Eye (tissue), 1 donor: Measurements from ENCODE around the gene CLPTM1L.
"Not testable (repeated sequence)": the region's sequence is repeated elsewhere in the genome, so short reads cannot be mapped to it uniquely, and the experiment has no call there.

Source experiments
- DNase-seq: peaks from one replicate; pipeline ENCODE4 v3.0.0-alpha.2; 2015

The CLPTM1L gene

DNA sequence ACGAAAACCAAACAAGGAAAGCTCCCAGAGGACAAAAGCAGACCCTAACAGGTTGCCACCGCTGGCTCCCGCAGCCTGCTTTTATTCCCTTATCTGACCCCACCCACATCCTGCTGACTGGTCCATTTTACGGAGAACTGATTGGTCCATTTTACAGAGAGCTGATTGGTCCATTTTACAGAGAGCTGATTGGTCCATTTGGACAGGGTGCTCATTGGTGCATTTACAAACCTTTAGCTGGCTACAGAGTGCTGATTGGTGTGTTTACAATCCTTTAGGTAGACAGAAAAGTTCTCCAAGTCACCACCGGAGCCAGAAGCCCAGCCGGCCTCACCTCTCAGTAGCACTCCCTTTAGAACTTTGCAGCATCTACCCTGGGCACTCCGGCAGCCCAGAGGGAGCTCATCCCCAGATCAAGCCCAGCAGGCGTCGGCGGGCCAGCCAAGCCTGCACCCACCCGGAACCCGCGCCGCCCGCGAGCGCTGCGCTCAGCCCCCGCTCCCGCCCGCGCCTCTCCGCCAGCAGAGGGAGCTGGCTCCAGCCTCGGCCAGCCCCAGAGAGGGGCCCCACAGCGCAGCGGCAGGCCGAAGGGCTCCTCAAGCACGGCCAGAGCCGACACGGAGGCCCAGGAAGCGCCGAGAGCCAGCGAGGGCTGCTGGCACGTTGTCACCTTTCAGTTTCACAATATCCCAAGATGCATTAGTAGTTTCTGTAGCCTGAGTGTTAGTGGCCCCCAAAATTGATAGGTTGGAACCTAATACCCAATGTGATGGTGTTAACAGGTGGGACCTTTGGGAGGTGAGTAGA is 35.3 kb upstream of the CLPTM1L start:
- peak; percentile 53 for DNase-seq

DNA sequence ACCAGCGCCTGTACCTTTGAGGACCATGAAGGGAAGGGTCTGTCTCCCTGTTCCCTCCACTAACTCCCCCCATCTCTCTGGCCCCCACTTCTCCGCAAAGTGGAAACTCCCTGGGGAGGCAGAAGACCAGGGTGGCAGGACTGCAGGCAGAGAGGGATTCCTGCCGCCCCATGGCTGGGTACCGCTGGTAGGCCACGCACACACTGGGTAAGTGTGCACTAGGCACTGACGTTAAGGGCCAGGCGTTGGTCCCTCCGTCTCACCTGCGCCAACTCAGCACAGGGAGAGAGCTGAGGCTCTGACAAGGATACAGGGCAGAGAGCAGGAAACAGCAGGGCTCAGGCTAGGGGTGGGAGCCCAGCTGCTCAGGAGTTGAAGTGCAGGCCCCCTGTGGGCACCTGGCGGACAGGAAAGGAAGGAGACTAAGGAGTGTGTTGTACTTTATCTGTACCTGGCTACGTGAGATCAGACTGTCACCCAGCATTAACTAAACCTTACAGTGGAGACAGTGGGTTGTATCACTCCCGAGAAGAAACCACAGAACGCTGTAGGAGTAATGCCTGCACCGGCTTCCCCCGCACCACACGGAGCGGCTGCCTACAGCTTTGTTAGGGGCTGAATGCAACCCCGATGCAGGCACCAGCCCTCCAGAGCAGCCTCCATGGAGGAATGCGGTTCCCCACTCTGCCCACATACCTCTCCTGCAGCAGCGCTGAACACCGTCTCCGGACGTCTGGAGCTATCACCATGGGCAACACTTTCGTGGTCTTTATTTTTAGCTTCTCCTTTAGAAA is 34.2 kb upstream of the CLPTM1L start:
- no peak for DNase-seq

DNA sequence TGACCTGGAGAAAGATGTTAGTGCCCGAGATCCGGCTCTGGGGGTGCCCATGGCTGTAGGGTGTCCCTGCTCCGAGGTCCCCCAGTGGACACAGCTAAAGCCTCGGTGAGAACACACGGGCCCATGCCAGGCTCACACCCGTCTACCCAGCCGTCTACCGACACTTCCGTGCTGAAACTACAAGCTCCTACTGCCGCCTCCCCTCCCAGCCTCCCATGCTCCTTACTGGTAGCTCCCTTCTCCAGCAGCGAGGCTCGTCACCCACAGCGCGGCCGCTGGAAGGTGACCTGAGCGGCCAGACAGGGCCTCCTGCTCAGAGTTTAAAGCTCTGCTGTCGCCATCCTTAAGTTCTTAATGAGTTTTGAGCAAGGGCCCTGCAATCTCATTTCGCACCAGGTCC is 33.2 kb upstream of the CLPTM1L start:
- DNase-seq = no peak

DNA sequence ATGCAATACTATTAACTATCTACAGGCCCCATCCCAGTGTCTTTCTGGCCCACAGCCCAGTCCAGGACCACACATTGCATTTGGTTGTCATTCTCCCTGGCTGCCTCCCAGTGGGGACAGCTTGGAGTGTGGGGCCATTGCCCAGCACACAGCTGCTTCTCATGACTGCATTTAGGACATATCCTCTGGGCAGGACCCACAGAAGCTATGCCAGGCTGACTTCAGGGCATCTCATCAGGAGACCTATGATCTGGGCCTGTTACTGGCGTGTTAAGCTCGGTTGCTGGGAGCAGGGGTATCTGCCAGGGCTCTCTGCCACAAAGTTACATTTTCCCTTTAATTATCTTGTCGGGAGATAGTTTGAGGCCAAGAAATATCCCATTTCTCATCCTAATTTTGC is 32.1 kb upstream of the CLPTM1L start:
- DNase-seq = no peak

DNA sequence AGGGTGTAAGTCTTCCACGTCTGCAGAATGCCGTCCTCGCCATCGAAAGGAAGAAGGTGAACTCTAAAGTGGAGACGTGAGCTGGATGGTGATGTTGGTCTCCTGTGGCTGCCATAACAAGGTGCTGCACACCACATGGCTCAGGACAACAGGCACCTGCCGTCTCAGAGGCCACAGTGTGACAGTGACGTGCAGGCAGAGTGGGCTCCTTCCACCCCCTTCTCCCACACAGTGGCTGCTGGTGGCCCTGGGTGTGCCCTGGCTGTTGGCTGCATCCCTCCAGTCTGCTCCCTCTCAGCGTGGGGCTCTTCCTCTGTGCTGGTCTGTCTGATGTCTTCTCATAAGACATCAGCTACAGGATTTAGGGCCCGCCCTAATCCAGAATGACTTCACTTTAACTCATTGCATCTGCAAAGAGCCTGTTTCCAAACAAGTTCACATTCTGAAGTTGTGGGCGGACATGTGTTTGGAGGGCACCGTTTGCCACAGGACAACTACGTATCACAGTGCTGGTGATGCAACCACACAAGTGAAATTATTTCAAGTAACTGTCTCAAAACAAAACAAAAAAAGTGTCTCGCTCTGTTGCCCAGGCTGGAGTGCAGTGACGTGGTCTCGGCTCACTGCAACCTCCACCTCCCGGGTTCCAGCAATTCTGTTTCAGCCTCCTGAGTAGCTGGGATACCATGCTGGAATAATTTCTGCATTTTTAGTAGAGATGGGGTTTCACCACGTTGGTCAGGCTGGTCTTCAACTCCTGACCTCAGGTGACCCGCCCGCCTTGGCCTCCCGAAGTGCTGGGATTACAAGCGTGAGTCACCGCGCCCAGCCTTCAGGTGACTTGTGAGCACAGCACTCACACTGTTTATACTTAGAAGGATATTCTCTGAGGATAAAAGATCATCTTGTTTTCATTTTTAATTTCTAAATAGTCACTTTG is 31.2 kb upstream of the CLPTM1L start:
- DNase-seq = no peak

DNA sequence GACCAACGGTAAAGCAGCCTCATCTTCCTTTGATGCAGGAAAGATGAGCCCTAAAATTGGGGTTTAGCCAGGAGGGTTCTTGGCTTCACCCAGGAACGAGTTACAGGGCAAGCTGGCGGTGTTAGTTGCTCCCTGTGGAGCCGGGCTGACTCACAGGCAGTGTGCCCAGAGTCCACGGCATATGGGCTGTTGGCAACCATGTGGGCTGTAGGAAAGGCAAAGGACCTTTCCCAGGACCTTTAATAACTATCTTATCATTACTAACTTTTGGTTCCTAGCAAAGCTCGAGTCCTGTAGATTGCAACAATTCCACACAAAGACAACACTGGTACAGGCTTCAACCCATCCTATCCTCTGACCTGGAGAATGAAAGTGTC is 29.8 kb upstream of the CLPTM1L start:
- no peak for DNase-seq

DNA sequence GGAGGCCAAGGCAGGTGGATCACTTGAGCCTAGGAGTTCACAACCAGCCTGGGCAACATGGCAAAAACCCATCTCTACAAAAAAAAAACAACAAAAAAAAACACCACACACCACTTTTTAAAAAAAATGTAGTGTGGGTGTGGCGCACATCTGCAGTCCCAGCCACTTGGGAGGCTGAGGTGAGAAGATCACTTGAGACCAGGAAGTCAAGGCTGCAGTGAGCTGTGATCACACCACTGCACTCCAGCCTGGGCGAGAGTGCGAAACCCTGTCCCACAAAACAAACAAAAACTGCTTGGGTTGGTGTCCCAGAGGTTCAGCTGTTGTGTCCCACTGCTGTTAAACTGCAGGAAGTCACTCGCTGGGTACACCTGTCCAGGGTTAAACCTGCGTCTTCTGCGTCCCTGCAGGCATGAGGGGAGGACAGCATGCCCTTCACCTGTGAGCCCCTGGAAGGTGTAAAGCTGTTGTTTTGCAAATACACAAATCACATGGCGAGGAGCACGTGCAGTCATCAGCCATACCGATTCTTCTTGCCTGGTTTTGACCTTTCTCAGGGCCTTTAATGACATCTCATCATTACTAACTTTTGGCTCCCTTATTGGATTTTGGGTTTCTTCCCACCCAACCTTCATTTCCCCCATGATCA is 29.3 kb upstream of the CLPTM1L start:
- no peak for DNase-seq

DNA sequence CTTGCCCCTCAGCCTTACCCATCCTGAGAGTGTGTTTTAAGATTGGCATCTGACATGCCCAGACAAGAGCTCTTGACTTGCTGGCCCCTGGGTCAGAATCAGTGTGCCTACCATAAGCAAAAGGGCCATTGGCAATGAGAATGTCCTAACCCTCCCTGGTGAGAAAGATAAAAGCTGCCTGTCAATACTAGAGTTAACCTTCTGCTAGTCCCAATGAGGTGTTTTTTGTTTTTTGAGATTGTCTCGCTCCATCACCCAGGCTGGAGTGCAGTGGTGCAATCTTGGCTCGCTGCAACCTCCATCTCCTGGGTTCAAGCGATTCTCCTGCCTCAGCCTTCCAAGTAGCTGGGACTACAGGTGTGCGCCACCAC is 27.1 kb upstream of the CLPTM1L start:
- DNase-seq = not testable (repeated sequence)

DNA sequence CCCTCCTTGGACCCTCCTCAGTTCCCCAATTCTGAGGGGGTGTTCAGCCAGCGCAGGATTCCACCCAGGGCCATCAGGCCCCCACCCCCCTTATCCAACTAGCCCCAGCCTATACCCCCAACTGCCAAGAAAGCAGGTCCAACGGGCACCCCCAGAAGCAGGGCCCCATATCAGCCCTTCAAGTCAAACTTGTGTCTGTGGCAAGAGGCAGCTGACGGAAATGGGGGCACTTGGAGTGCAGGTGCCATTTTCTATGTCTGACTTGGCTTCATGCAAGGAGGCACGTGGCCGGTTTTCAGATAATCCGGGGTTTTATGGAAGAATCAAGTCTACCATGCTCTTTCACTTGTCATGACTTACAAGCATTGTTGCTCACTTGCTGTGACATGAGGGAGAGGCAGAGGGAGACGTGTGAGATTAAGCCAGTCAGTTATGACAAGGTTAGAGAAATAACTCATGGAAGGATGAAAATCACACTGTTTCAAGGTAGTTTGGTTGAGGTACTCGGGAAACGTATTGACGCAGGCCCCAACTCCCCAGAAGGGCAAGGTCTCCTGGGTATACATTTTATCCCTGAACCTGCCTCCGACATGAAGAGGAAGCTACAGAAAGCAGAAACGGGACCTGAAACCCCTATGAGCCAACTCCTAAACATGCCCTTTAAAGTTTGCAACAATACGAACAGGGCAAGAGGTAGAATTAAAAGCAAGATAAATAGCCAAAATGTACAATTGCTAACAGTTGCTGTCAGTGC is 26.5 kb upstream of the CLPTM1L start:
- DNase-seq = no peak

DNA sequence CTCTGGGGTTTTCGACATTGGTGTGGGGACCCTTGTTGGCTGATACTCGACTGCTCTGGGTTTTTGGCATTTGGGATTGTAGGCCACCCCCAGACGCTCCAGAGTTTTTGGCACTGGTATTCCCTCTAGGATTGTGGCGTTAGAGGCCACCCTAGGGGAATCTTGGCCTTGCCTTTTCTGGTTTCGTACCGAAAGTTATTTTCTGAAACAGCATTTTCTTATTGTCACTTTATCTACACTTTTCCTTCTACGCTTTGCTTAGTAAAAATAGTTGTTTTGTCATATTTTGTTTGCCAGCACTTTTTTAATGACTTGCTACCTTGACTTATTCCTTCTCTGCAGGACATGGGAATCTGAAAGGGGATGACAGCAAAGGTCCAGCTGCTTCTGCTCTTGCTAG is 25.1 kb upstream of the CLPTM1L start:
- no peak for DNase-seq

DNA sequence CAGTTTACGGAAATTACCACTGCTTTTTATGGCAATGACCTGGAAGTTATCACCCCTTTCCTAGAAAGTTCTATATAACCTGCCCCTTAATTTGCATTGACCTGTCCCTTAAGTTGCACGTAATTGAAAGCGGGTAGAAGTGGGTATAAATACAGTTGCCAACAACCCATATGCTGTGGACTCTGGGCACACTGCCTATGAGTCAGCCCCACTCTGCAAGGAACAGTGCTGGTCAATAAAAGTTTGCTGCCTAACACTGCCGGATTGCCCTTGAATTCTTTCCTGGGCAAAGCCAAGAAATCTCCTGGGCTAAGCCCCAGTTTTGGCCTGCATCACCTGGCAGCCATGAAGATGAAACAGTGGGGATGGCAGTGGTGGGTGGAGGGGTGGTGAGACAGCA is 23.9 kb upstream of the CLPTM1L start:
- DNase-seq = no peak

DNA sequence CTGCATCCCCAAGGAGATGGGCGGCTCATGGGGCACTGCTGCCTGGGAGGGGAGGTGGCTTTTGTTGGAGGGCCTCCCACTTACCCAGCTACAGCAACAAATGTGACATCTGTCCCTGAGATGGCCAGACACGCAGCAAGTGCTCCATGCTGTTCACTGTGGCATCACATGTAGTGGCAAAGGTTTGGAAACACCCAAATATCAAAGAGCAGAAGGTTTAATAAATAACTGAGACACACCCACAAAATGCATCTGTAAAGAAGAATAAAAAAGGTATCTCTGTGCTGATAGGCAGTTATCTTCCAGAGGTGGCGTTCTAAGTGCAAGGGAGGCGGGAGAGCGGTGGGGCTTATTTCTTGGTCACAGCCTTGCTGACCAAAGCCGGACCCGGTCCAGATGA is 23.3 kb upstream of the CLPTM1L start:
- no peak for DNase-seq

DNA sequence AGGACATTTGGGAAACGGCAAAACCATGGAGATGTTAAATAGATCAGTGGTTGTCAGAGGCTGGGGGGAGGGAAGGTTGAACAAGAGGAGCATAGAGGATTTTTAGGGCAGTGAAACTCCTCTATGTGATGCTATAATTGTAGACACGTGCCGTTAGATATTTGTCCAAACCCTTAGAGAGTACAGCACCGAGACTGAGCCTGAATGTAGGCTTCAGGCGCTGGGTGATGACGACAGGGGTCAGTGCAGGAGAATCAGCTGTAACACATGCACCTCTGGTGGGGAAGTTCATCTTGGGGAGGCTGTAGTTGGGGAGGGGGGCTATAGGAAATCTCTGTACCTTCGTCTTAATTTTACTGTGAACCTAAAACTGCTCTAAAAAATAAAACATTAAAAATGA is 22.2 kb upstream of the CLPTM1L start:
- no peak for DNase-seq

DNA sequence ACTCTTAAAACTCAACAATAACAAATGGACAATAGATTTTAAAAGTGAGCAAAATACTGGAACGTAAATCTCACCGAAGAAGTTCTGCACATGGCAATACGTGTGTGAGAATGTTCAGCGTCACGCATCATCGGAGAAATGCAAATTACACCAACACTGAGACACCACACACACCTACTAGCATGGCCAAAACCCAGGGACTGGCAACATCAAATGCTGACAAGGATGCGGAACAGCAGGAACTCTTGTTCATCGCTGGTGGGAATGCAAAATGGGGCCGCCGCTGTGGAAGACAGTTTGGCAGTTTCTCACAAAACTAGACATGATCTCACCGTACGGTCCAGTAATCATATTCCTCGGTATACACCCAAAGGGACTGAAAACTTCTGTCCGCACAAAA is 21.6 kb upstream of the CLPTM1L start:
- DNase-seq = no peak

DNA sequence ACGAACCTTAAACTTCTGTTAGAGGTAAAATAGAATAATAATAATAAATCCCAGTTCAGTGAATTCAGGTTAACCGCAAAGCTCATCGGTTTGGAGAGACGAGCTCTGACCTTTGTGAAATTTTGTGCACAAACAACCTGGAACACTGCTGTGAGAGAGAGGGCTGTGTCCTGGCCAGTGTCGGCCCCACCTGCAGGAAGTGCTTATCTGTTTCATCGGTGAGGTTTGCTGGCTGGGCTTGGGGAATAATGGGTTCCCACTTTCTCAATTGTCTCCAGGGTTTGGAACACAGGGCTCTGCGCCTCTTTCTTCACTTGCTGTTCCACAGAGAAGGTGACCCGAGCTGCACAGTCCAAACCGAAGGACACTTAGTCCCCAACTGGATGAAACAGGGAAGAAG is 19.3 kb upstream of the CLPTM1L start:
- no peak for DNase-seq

DNA sequence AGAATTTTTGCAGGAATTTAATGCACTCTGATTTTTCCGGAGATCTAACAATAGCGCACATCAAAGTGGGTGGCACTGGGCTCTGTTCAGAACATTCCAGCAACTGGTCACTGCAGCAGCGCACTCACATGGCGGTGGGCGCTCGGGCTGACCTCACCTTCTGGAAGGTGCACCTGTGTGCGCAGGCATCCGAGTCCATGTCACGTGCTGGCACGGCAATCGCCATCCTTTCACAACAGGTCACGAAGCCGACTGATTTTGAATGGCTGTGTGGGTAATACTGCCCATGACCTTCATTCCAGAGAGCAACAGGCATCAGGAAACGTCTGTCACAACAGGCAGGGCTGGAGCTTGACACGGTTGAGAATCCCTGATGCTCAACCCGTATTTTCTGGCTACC is 18.7 kb upstream of the CLPTM1L start:
- no peak for DNase-seq

DNA sequence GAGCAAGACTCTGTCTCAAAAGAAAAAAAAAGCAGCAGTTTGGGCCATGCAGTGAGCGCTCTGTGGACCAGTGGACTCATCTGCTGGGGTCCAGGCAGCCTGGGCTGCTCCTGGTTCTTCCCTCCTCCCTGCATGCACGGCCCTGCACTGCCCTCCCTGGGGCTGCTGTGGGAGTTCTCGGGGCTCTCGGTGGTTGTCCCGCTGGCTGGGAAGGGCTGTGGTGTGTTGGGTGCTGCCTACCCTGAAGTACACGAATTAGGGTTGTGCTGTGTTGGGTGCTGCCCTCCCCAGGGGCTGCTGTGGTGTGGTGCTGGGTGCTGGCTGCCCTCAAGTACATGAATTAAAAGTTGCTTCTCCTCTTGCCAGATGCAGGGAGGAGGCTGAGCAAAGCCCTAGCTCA is 18.3 kb upstream of the CLPTM1L start:
- DNase-seq = no peak

DNA sequence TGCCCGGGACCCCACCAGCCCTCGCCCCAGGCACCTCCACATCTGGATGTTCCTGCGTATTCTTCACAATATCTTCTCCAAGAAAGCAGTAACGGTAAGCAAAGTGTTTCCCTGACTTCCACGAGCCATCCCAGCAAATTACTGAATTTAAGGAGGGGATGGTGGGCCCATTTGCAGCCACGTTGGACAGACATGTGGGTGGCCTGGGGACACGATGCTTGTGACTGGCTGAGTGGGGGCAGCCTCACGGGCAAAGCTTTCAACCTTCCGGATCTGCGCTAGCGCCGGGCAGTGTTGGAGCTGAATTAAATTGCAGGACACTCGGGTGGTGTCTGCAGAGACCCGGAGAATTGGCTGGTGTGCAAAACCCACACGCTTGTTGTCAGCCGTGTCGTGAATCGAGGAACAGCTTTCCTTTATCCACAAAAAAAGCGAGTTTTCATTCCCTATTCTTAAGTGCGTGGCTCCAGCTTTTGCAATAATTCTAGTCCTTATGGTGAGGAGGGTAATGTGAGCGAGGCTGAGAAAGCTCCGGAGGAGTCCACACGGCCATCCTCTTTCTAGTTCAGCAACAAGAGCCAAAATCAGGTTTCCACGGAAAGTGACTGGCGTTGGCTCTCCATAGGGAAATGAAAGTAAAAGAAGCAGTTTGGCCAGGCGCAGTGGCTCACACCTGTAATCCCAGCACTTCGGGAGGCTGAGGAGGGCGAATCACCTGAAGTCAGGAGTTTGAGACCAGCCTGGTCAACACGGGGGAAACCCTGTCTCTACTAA is 17.5 kb upstream of the CLPTM1L start:
- DNase-seq = no peak

DNA sequence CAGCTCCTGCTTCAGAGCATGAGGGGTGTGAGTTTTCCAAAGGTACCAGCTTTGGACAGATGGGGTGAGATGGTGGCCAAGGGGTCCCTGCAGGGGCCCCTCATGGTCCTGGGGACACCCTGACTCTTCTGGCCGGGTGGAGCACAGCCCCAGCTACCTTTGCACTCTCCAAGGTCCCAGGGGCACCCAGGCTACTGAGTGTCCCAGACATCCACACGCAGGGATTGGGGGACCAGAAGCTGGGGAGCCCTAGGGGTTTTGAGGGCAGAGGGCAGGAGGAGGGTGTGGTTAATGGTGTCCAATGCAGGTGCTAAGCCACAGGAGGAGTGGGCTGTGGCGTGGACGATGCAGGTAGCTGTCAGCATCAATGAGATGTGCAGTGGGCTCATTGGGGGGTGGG is 16.0 kb upstream of the CLPTM1L start:
- no peak for DNase-seq

DNA sequence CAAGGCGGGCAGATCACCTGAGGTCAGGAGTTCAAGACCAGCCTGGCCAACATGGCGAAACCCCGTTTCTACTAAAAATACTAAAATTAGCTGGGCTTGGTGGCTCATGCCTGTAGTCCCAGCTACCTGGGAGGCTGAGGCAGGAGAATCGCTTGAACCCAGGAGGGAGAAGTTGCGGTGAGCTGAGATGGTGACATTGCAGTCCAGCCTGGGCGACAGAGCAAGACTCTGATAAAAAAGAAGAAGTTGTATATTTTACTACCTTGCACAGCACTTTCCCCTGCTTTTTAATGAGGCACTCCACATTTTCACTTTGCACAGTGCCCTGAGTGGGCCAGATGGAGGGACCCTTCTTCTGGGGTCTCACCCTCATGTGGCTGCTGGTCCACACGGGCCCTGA is 15.5 kb upstream of the CLPTM1L start:
- not testable (repeated sequence) for DNase-seq

DNA sequence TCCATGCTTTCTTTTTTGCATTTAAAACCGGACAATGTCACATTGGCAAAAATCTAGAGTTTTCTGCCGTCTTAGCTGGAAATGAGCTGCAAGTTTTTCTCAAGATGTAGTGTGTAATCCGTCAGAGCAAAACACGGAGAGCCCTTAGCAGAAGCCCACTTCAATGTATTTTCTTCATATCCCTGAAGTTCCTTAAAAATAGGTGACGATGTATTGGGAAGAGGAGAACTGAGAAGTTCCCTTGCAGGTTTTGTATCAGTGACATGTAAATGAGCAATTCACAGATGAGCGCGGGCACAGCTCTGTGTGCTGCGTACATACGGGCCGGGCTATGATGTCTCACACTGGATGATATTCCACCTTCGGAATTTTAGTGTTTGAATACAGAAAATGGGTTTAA is 14.8 kb upstream of the CLPTM1L start:
- DNase-seq = no peak
